ENCODE results near the gene GATA3. TPM values are rescaled to one million over a fixed set of nuclear protein-coding genes. Genes with fewer than 3 reads are reported as not detected.

Gene GATA3
- total RNA-seq = 100 to 1,000 TPM; 110 to 303 (median 163) TPM

GRCh38 chr10:8054494-8055407 lies at the start of gene GATA3:
Gene GATA3 (plus strand): TSS chr10:8054688. CDS start chr10:8055656, 968 bp downstream.
- 2 to 3% methylated on average over 57 to 58 of the region's 65 CpGs for WGBS, 2 donors
- intact Hi-C loops (cut with DNase I; ENCODE audit: low total_unique reads) = loop anchor here (5.0 to 10.0 kb wide), 2 partner anchors 538 to 820 kb away; no protein-coding TSS in a partner anchor
- DNase-seq (ENCODE audit: low spot score in 2 of 2) = peak; percentile 66 to 89
- peak within 1 kb of the TSS; percentile 24 for H3K4me3 ChIP-seq (ENCODE audit: low read depth, poor library complexity, severe bottlenecking)
- no peak for TF ChIP-seq CTCF (IDR thresholded peaks at IDR 0.05)
- no peak for TF ChIP-seq POLR2A (IDR thresholded peaks at IDR 0.05)

- intact Hi-C loops (cut with DNase I; ENCODE audit: low total_unique reads) = no loop called here
- WGBS, 2 donors = 87 to 91% methylated on average over 10 of the region's 10 CpGs
- DNase-seq (ENCODE audit: low spot score in 2 of 2) = no peak
- no peak overlapping the region for H3K4me3 ChIP-seq (ENCODE audit: low read depth, poor library complexity, severe bottlenecking)
- TF ChIP-seq POLR2A (IDR thresholded peaks at IDR 0.05) (no peak), CTCF (IDR thresholded peaks at IDR 0.05) (no peak)
Measured at GRCh38 chr10:8006274-8006999, 48.1 kb upstream of the GATA3 start.

DNA sequence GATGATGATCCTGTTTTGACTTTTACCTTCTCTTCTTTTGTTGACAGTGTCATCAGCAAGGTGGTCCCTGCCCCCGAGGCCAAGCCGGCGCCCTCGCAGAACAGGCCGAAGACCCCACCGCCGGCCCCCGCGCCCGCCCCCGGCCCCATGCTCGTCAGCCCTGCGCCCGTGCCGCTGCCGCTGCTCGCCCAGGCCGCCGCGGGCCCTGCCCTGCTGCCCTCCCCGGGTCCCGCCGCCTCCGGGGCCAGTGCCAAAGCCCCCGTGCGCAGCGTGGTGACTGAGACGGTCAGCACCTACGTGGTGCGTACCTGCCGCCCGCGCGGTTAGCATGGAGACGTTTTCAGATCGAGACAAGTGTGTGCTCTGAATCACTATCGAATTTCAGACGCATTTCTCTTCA lies 45.5 kb upstream of the GATA3 start:
- WGBS, 2 donors = 96 to 97% methylated on average over 38 of the region's 38 CpGs
- DNase-seq (ENCODE audit: low spot score in 2 of 2) = no peak
- TF ChIP-seq CTCF (IDR thresholded peaks at IDR 0.05) (no peak), POLR2A (IDR thresholded peaks at IDR 0.05) (no peak)
- intact Hi-C loops (cut with DNase I; ENCODE audit: low total_unique reads) = no loop called here
- no peak overlapping the region for H3K4me3 ChIP-seq (ENCODE audit: low read depth, poor library complexity, severe bottlenecking)

DNA sequence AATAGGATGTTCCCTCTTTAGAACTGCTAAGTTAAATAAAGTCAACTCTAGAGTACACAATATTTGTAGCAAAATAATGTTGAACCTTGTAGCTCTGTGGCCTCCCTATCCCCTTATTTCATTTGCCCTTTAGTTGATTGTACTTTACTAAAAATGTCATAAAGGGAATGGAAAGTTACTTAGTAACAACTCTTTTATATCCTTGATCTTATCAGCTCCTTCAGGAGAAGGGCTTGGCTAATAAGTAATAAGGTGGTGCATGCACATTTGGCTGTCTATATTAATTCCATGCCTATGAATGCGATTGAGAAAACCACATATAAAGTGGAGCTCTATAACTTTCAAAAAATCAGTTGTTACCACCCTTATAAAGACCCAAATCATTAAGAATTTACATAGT lies 41.5 kb upstream of the GATA3 start:
- WGBS, 2 donors = 52 to 66% methylated on average over 1 of the region's 1 CpG
- no peak for TF ChIP-seq CTCF (IDR thresholded peaks at IDR 0.05)
- no peak for TF ChIP-seq POLR2A (IDR thresholded peaks at IDR 0.05)
- DNase-seq (ENCODE audit: low spot score in 2 of 2) = no peak
- no peak overlapping the region for H3K4me3 ChIP-seq (ENCODE audit: low read depth, poor library complexity, severe bottlenecking)
- intact Hi-C loops (cut with DNase I; ENCODE audit: low total_unique reads) = no loop called here

- no peak overlapping the region for H3K4me3 ChIP-seq (ENCODE audit: low read depth, poor library complexity, severe bottlenecking)
- no peak for DNase-seq (ENCODE audit: low spot score in 2 of 2)
- TF ChIP-seq CTCF (IDR thresholded peaks at IDR 0.05) = no peak
- no peak for TF ChIP-seq POLR2A (IDR thresholded peaks at IDR 0.05)
- WGBS, 2 donors = 94 to 98% methylated on average over 10 of the region's 10 CpGs
- intact Hi-C loops (cut with DNase I; ENCODE audit: low total_unique reads) = no loop called here
Measured at GRCh38 chr10:8013619-8014018, 40.9 kb upstream of the GATA3 start.

Measured in lower leg skin (tissue), 4 donors.